HepG2 (cell line): Measurements from ENCODE around the gene RNF13. TPM values are rescaled to one million over a fixed set of nuclear protein-coding genes. Genes with fewer than 3 reads are reported as not detected.

Experiments used
- ELF4 ChIP-seq: sonication (generic); formaldehyde crosslinking; IDR thresholded peaks from 2 replicates; pipeline ENCODE4 v1.5.0; 2020; ENCODE audit warnings: missing genetic modification reagents, mild to moderate bottlenecking, moderate library complexity, borderline replicate concordance
- GATA4 ChIP-seq: sonication (generic); IDR thresholded peaks from 2 replicates; pipeline ENCODE4 v1.6.1; 2016; ENCODE audit warnings: antibody characterized with exemption, low read depth, borderline replicate concordance
- NR2F6 ChIP-seq, 2 experiments: IDR thresholded peaks; 2 replicates each; pipeline ENCODE4 v1.6.1; 2016; ENCODE audit warnings: antibody characterized with exemption in 1 of 2, mild to moderate bottlenecking in 1 of 2
- RBAK ChIP-seq: sonication (generic); formaldehyde crosslinking; IDR thresholded peaks from 2 replicates; pipeline ENCODE4 v1.5.1; 2020; ENCODE audit warnings: mild to moderate bottlenecking, missing genetic modification reagents
- SP5 ChIP-seq: IDR thresholded peaks from 2 replicates; pipeline ENCODE4 v1.6.1; 2016; ENCODE audit warnings: low read depth, borderline replicate concordance
- TCF7 ChIP-seq: sonication (generic); IDR thresholded peaks from 2 replicates; pipeline ENCODE4 v1.6.1; 2016; ENCODE audit warnings: antibody characterized with exemption, low read depth
- TEAD3 ChIP-seq: optimal IDR thresholded peaks from 2 replicates; pipeline ENCODE3; 2016; ENCODE audit warnings: borderline replicate concordance
- THAP11 ChIP-seq: IDR thresholded peaks from 2 replicates; pipeline ENCODE4 v1.6.1; 2016; ENCODE audit warnings: missing biosample characterization, missing genetic modification reagents
- ZNF282 ChIP-seq: fragments of 450-650 bp; IDR thresholded peaks from 2 replicates; pipeline ENCODE4 v1.6.1; 2018; ENCODE audit not compliant: partially characterized antibody
- ZNF616 ChIP-seq: sonication (generic); formaldehyde crosslinking; IDR thresholded peaks from 2 replicates; pipeline ENCODE4 v1.5.0; 2020; ENCODE audit warnings: low read depth, mild to moderate bottlenecking, missing genetic modification reagents
- ZNF766 ChIP-seq: sonication (generic); formaldehyde crosslinking; IDR thresholded peaks from 2 replicates; pipeline ENCODE4 v1.5.0; 2020; ENCODE audit warnings: missing genetic modification reagents, borderline replicate concordance
- polyA plus RNA-seq, 8 experiments: library from polyadenylated mRNA; depleted of rRNA in 3 of 8; stranded (reverse) in 7 of 8; unstranded in 1 of 8; fragments of >200 nt; fragmentation: Illumina TruSeq in 4 of 8; extraction: Trizol in 4 of 8; gene quantifications; 2 replicates each; pipeline versions ENCODE4 v1.2.1 to v1.2.3, GENCODE V29; 2011 to 2016; ENCODE audit warnings: low read depth in 4 of 8, missing spikeins in 1 of 8, mixed read lengths in 1 of 8; ENCODE audit not compliant: insufficient read depth in 1 of 8
- total RNA-seq, 5 experiments: library from RNA; depleted of rRNA; stranded (reverse); fragments of >200 nt; fragmentation: Illumina TruSeq; extraction: Trizol; gene quantifications; 2 replicates each; pipeline ENCODE4 v1.2.3, GENCODE V29; 2016; ENCODE audit warnings: low read depth in 1 of 5
- TF ChIP-seq, protein P1 (sequence below): sonication (generic); formaldehyde crosslinking; IDR thresholded peaks from 2 replicates; pipeline ENCODE4 v1.5.1; 2020; ENCODE audit warnings: mild to moderate bottlenecking, missing genetic modification reagents, moderate library complexity
- TF ChIP-seq, protein P2 (sequence below): sonication (generic); formaldehyde crosslinking; IDR thresholded peaks from 2 replicates; pipeline ENCODE4 v1.8.1; 2023; ENCODE audit warnings: mild to moderate bottlenecking, moderate library complexity, missing genetic modification reagents
- TF ChIP-seq, protein P3 (sequence below): sonication (generic); formaldehyde crosslinking; conservative IDR thresholded peaks from 2 replicates; pipeline ENCODE4 v1.5.0; 2020; ENCODE audit warnings: missing genetic modification reagents
- TF ChIP-seq, protein P4 (sequence below): sonication (generic); formaldehyde crosslinking; IDR thresholded peaks from 2 replicates; pipeline ENCODE4 v1.4.0; 2020; ENCODE audit warnings: mild to moderate bottlenecking, missing genetic modification reagents
- TF ChIP-seq, protein P5 (sequence below): sonication (generic); formaldehyde crosslinking; IDR thresholded peaks from 2 replicates; pipeline ENCODE4 v1.5.0; 2020; ENCODE audit warnings: missing genetic modification reagents
- TF ChIP-seq, protein P6 (sequence below): sonication (generic); formaldehyde crosslinking; IDR thresholded peaks from 2 replicates; pipeline ENCODE4 v1.4.0; 2020; ENCODE audit warnings: missing genetic modification reagents

RNF13 gene
- total and polyA plus RNA-seq, 2 of the 13 experiments (the other 11 are each of a cell fraction or from before 2014, with no cell fraction given): 39.8 to 46.0 TPM

DNA sequence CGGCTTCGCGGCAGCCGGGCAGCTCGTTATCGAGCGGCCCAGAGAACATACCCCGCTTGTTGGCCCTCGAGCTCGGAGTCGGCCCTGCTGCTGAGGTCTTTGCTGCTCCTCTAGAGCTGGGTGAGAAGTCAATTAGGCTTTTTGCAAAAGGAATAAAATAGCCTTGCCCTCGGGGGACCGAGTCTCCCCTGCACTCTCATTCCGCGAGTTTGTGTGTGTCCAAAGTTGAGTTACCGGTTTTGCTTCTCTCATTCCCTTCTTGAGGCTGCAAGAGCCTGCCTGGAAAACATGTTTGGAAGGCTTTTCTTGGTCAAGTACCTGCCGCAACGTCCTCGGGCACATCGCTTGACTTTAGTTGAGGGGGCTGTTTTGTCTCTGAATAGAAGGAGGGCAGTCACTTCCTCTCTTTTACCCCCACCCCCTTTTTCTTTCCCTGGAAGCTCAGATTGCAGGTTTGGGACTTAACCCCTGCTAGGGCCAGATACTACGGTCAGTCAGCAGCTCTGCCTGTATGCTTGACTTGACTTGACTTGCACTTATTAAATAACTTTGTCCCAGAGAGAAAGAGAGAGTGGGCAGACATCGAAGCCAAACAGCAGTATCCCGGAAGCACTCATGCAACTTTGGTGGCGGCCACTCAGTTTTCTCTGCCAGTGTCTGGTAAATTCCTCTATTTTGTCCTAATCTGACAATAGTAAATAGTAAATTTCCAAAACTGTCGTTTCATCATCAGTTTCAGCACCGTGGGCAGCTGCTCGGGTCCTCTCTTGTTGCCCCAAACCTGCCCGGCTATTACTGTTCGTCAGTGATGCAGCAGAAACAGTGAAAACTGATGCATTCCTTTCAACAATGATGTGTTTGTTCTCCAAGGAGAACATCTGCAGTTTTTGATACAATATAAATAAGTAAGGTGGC lies 609 bp downstream of the RNF13 start (continued):
- TF ChIP-seq, protein P1, sequence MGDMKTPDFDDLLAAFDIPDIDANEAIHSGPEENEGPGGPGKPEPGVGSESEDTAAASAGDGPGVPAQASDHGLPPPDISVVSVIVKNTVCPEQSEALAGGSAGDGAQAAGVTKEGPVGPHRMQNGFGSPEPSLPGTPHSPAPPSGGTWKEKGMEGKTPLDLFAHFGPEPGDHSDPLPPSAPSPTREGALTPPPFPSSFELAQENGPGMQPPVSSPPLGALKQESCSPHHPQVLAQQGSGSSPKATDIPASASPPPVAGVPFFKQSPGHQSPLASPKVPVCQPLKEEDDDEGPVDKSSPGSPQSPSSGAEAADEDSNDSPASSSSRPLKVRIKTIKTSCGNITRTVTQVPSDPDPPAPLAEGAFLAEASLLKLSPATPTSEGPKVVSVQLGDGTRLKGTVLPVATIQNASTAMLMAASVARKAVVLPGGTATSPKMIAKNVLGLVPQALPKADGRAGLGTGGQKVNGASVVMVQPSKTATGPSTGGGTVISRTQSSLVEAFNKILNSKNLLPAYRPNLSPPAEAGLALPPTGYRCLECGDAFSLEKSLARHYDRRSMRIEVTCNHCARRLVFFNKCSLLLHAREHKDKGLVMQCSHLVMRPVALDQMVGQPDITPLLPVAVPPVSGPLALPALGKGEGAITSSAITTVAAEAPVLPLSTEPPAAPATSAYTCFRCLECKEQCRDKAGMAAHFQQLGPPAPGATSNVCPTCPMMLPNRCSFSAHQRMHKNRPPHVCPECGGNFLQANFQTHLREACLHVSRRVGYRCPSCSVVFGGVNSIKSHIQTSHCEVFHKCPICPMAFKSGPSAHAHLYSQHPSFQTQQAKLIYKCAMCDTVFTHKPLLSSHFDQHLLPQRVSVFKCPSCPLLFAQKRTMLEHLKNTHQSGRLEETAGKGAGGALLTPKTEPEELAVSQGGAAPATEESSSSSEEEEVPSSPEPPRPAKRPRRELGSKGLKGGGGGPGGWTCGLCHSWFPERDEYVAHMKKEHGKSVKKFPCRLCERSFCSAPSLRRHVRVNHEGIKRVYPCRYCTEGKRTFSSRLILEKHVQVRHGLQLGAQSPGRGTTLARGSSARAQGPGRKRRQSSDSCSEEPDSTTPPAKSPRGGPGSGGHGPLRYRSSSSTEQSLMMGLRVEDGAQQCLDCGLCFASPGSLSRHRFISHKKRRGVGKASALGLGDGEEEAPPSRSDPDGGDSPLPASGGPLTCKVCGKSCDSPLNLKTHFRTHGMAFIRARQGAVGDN (CRISPR knock-in tag): no peak
- TF ChIP-seq ELF4 (CRISPR knock-in tag) (no peak), THAP11 (no peak), ZNF282 (no peak), ZNF616 (CRISPR knock-in tag) (no peak), ZNF766 (no peak), GATA4 (no peak), SP5 (no peak), NR2F6 (IDR thresholded peaks at IDR 0.05) (no peak), NR2F6 (CRISPR knock-in tag; IDR thresholded peaks at IDR 0.05) (no peak), RBAK (no peak), TCF7 (no peak), TEAD3 (CRISPR knock-in tag) (peak; percentile 39)
- TF ChIP-seq, protein P2, sequence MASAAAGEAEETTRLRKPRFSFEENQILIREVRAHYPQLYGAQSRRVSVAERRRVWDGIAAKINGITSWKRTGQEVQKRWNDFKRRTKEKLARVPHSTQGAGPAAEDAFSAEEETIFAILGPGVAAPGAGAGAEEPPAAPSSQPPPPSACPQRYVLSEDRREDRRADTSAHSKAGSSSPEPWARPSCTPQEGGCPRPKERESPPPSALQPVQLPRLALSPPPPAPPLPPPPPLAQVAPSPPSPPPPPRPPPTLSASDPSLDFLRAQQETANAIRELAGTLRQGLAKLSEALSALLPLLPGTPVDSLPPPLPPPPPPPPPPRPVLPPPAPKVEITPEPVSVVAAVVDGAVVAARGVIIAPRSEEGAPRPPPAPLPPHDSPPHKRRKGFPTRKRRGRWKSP (CRISPR knock-in tag): no peak
- TF ChIP-seq, protein P3, sequence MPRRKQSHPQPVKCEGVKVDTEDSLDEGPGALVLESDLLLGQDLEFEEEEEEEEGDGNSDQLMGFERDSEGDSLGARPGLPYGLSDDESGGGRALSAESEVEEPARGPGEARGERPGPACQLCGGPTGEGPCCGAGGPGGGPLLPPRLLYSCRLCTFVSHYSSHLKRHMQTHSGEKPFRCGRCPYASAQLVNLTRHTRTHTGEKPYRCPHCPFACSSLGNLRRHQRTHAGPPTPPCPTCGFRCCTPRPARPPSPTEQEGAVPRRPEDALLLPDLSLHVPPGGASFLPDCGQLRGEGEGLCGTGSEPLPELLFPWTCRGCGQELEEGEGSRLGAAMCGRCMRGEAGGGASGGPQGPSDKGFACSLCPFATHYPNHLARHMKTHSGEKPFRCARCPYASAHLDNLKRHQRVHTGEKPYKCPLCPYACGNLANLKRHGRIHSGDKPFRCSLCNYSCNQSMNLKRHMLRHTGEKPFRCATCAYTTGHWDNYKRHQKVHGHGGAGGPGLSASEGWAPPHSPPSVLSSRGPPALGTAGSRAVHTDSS (CRISPR knock-in tag): no peak
- TF ChIP-seq, protein P4, sequence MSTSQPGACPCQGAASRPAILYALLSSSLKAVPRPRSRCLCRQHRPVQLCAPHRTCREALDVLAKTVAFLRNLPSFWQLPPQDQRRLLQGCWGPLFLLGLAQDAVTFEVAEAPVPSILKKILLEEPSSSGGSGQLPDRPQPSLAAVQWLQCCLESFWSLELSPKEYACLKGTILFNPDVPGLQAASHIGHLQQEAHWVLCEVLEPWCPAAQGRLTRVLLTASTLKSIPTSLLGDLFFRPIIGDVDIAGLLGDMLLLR: no peak
- TF ChIP-seq, protein P5, sequence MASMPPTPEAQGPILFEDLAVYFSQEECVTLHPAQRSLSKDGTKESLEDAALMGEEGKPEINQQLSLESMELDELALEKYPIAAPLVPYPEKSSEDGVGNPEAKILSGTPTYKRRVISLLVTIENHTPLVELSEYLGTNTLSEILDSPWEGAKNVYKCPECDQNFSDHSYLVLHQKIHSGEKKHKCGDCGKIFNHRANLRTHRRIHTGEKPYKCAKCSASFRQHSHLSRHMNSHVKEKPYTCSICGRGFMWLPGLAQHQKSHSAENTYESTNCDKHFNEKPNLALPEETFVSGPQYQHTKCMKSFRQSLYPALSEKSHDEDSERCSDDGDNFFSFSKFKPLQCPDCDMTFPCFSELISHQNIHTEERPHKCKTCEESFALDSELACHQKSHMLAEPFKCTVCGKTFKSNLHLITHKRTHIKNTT (CRISPR knock-in tag): no peak
- TF ChIP-seq, protein P6, sequence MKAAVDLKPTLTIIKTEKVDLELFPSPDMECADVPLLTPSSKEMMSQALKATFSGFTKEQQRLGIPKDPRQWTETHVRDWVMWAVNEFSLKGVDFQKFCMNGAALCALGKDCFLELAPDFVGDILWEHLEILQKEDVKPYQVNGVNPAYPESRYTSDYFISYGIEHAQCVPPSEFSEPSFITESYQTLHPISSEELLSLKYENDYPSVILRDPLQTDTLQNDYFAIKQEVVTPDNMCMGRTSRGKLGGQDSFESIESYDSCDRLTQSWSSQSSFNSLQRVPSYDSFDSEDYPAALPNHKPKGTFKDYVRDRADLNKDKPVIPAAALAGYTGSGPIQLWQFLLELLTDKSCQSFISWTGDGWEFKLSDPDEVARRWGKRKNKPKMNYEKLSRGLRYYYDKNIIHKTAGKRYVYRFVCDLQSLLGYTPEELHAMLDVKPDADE (CRISPR knock-in tag): 0 out of 2 replicates have a peak, but pooled peaks have one; percentile 32
